Endodermal cell (in vitro differentiated cells): ENCODE data around the gene ZG16B. TPM values are rescaled to one million over a fixed set of nuclear protein-coding genes. Genes with fewer than 3 reads are reported as not detected.

Experiments
- DNase-seq: peaks from one replicate; pipeline ENCODE4 v3.0.0-alpha.2; 2017
- H3K27ac ChIP-seq: 2 replicates; pipeline ENCODE4 v1.5.1; 2013; ENCODE audit warnings: mild to moderate bottlenecking, low read depth, low read length, moderate library complexity
- H3K27me3 ChIP-seq: 2 replicates; pipeline ENCODE4 v1.6.1; 2013; ENCODE audit warnings: mild to moderate bottlenecking, low read length, moderate library complexity; ENCODE audit not compliant: insufficient read depth, control insufficient read depth, poor library complexity, severe bottlenecking
- H3K36me3 ChIP-seq: 2 replicates; pipeline ENCODE4 v1.7.0; 2013; ENCODE audit warnings: mild to moderate bottlenecking, low read length, moderate library complexity; ENCODE audit not compliant: control insufficient read depth, insufficient read depth
- H3K4me1 ChIP-seq: one replicate; pipeline ENCODE4 v1.7.0; 2013; ENCODE audit warnings: low read length; ENCODE audit not compliant: control insufficient read depth, insufficient read depth
- H3K4me3 ChIP-seq: 2 replicates; pipeline ENCODE4 v1.5.1; 2013; ENCODE audit warnings: mild to moderate bottlenecking, low read length, moderate library complexity
- H3K9ac ChIP-seq: 2 replicates; pipeline ENCODE4 v1.6.1; 2013; ENCODE audit warnings: mild to moderate bottlenecking, low read length, moderate library complexity; ENCODE audit not compliant: poor library complexity, severe bottlenecking; ENCODE audit errors: extremely low read depth
- H3K9me3 ChIP-seq: 2 replicates; pipeline ENCODE4 v1.6.1; 2013; ENCODE audit warnings: mild to moderate bottlenecking, low read length, moderate library complexity; ENCODE audit not compliant: control insufficient read depth
- H3K27ac Mint-ChIP-seq: 2 replicates; pipeline ENCODE4 v1.8.0; 2020; ENCODE audit warnings: mixed read lengths
- H3K27me3 Mint-ChIP-seq: 2 replicates; pipeline ENCODE4 v1.8.0; 2021; ENCODE audit warnings: mild to moderate bottlenecking, mixed read lengths; ENCODE audit not compliant: insufficient read depth
- H3K36me3 Mint-ChIP-seq: 2 replicates; pipeline ENCODE4 v1.8.0; 2020; ENCODE audit warnings: low read depth, mixed read lengths
- H3K4me1 Mint-ChIP-seq: 2 replicates; pipeline ENCODE4 v1.8.0; 2020; ENCODE audit warnings: mixed read lengths
- H3K4me3 Mint-ChIP-seq: 2 replicates; pipeline ENCODE4 v1.8.0; 2020; ENCODE audit warnings: mild to moderate bottlenecking, moderate library complexity, mixed read lengths
- H3K9me3 Mint-ChIP-seq: 2 replicates; pipeline ENCODE4 v1.8.0; 2020; ENCODE audit warnings: mild to moderate bottlenecking, mixed read lengths
- CTCF ChIP-seq: fragments of 200-600 bp; sonication (generic); conservative IDR thresholded peaks from 2 replicates; pipeline ENCODE4 v1.5.0; 2021; ENCODE audit warnings: antibody characterized with exemption, mild to moderate bottlenecking
- WGBS, 2 experiments: methylation state at CpG; one replicate each; pipeline versions ENCODE4 v1.1.5 to v1.1.7; 2013; ENCODE audit warnings: missing lambda C conversion rate in 2 of 2, mixed read lengths in 1 of 2; ENCODE audit not compliant: insufficient coverage in 1 of 2, insufficient read length in 1 of 2; 5-methylcytosine and 5-hydroxymethylcytosine counted together
- total RNA-seq, 2 donors: library from RNA; stranded (reverse); fragmentation: NEBNext Ultra II Directional in 1 of 2; extraction: Animal tissue kit (Norgen Biotek cat#: 25700) in 1 of 2; gene quantifications; 2 replicates in 1 of 2; 3 replicates in 1 of 2; pipeline ENCODE4 v1.2.1, GENCODE V29; 2021

The ZG16B gene
- total RNA-seq, 2 donors from 2014 or later: not detected

GRCh38 chr16:2858245-2859025 lies 28.3 kb downstream of the ZG16B start:
- H3K36me3 Mint-ChIP-seq: peaks cover 3% of the 10 kb centered on the region
- peaks cover 2% of the 10 kb centered on the region for H3K4me1 Mint-ChIP-seq
- 31 to 42% methylated on average over 9 to 23 of the region's 23 CpGs for WGBS, 2 experiments
- H3K4me3 Mint-ChIP-seq: peak overlapping the region; percentile 48
- Histone ChIP-seq H3K9ac (no peak overlapping the region), H3K4me3 (no peak overlapping the region), H3K36me3 (no peaks in the 10 kb centered on the region), H3K27ac (no peak overlapping the region), H3K4me1 (no peaks in the 10 kb centered on the region), H3K9me3 (peaks cover 18% of the 10 kb centered on the region), H3K27me3 (peaks cover 28% of the 10 kb centered on the region)
- H3K9me3 Mint-ChIP-seq: peaks cover 19% of the 10 kb centered on the region
- TF ChIP-seq CTCF: peak; percentile 52
- peak; percentile 90 for DNase-seq
- H3K27me3 Mint-ChIP-seq: peaks cover 33% of the 10 kb centered on the region
- H3K27ac Mint-ChIP-seq: no peak overlapping the region

- Mint-ChIP-seq H3K36me3 (no peaks in the 10 kb centered on the region), H3K9me3 (peaks cover 12% of the 10 kb centered on the region), H3K4me1 (peaks cover 2% of the 10 kb centered on the region), H3K27ac (no peak overlapping the region), H3K4me3 (no peak overlapping the region), H3K27me3 (peaks cover 43% of the 10 kb centered on the region)
- H3K4me1 ChIP-seq: no peaks in the 10 kb centered on the region
- no peak overlapping the region for H3K9ac ChIP-seq
- H3K27ac ChIP-seq: no peak overlapping the region
- TF ChIP-seq CTCF: no peak
- 74 to 90% methylated on average over 2 to 10 of the region's 10 CpGs for WGBS, 2 experiments
- peaks cover 9% of the 10 kb centered on the region for H3K9me3 ChIP-seq
- H3K27me3 ChIP-seq: peaks cover 42% of the 10 kb centered on the region
- H3K4me3 ChIP-seq: no peak overlapping the region
- no peak for DNase-seq
- no peaks in the 10 kb centered on the region for H3K36me3 ChIP-seq
Measured at GRCh38 chr16:2859686-2860265, 29.7 kb downstream of the ZG16B start.

- H3K27me3 ChIP-seq: peaks cover 54% of the 10 kb centered on the region
- TF ChIP-seq CTCF: no peak
Measured at GRCh38 chr16:2860826-2861567, 30.9 kb downstream of the ZG16B start.

More at GRCh38 chr16:2860826-2861567, 30.9 kb downstream of the ZG16B start:
- WGBS, 2 experiments: 67 to 70% methylated on average over 4 to 8 of the region's 8 CpGs
- Mint-ChIP-seq H3K4me3 (no peak overlapping the region), H3K27me3 (peaks cover 55% of the 10 kb centered on the region), H3K4me1 (peaks cover 2% of the 10 kb centered on the region), H3K27ac (no peak overlapping the region), H3K36me3 (no peaks in the 10 kb centered on the region), H3K9me3 (peaks cover 9% of the 10 kb centered on the region)
- H3K36me3 ChIP-seq: no peaks in the 10 kb centered on the region
- no peaks in the 10 kb centered on the region for H3K4me1 ChIP-seq
- H3K4me3 ChIP-seq: no peak overlapping the region
- DNase-seq: peak; percentile 72
- H3K9ac ChIP-seq: no peak overlapping the region
- no peak overlapping the region for H3K27ac ChIP-seq
- peaks cover 8% of the 10 kb centered on the region for H3K9me3 ChIP-seq
